BE2C (cell line): Measurements from ENCODE around the gene KLRC4. TPM values are rescaled to one million over a fixed set of nuclear protein-coding genes. Genes with fewer than 3 reads are reported as not detected.

Experiments
- DNase-seq: peaks from one replicate; pipeline ENCODE4 v3.0.0-alpha.2; 2020
- H3K27me3 ChIP-seq: fragments of 250-450 bp; sonication (Bioruptor Pico); 2 replicates; pipeline ENCODE4 v1.5.1; 2020; ENCODE audit warnings: mild to moderate bottlenecking
- H3K36me3 ChIP-seq: fragments of 250-450 bp; sonication (Bioruptor Pico); 2 replicates; pipeline ENCODE4 v1.5.1; 2020; ENCODE audit warnings: mild to moderate bottlenecking
- H3K4me1 ChIP-seq: fragments of 250-450 bp; sonication (Bioruptor Pico); 2 replicates; pipeline ENCODE4 v1.5.1; 2020
- H3K4me3 ChIP-seq: 2 replicates; pipeline ENCODE4 v1.5.1; 2011; ENCODE audit warnings: low read depth, low read length
- H3K9me3 ChIP-seq: fragments of 250-450 bp; sonication (Bioruptor Pico); 2 replicates; pipeline ENCODE4 v1.5.1; 2020
- CTCF ChIP-seq: IDR thresholded peaks from 2 replicates; pipeline ENCODE4 v1.5.1; 2012; ENCODE audit warnings: mild to moderate bottlenecking, low read depth, low read length
- polyA plus RNA-seq: library from polyadenylated mRNA; unstranded; fragments of >200 nt; gene quantifications from one replicate; pipeline ENCODE4 v1.2.1, GENCODE V29; 2012; ENCODE audit warnings: low read depth, missing spikeins; ENCODE audit not compliant: insufficient read length, insufficient read depth

The KLRC4 gene
- polyA plus RNA-seq, result not detected

- H3K27me3 ChIP-seq, result no peaks in the 10 kb centered on the region
- H3K9me3 ChIP-seq, result no peaks in the 10 kb centered on the region
- no peak within 1 kb of the TSS for H3K4me3 ChIP-seq
- no peak for TF ChIP-seq CTCF
- H3K4me1 ChIP-seq, result no peaks in the 10 kb centered on the region
- no peak for DNase-seq
- H3K36me3 ChIP-seq, result no peaks in the 10 kb centered on the region
These were observed at the start of gene KLRC4 for GRCh38 chr12:10409392-10409791. KLRC4 (minus strand) TSS chr12:10409757; CDS start chr12:10409575, 182 bp downstream.

GRCh38 chr12:10457760-10458159, 48.2 kb upstream of the KLRC4 start:
- no peak for DNase-seq
- no peaks in the 10 kb centered on the region for H3K36me3 ChIP-seq
- no peaks in the 10 kb centered on the region for H3K27me3 ChIP-seq
- no peak for TF ChIP-seq CTCF
- H3K9me3 ChIP-seq, result no peaks in the 10 kb centered on the region
- no peaks in the 10 kb centered on the region for H3K4me1 ChIP-seq
- H3K4me3 ChIP-seq, result no peak overlapping the region

- no peak for TF ChIP-seq CTCF
- no peaks in the 10 kb centered on the region for H3K36me3 ChIP-seq
- H3K4me3 ChIP-seq, result no peak overlapping the region
- H3K9me3 ChIP-seq, result no peaks in the 10 kb centered on the region
- DNase-seq, result no peak
- no peaks in the 10 kb centered on the region for H3K4me1 ChIP-seq
- H3K27me3 ChIP-seq, result no peaks in the 10 kb centered on the region
These were observed 47.3 kb upstream of the KLRC4 start for GRCh38 chr12:10456856-10457255.

GRCh38 chr12:10455766-10456165, 46.2 kb upstream of the KLRC4 start:
- Histone ChIP-seq H3K9me3 (no peaks in the 10 kb centered on the region), H3K4me3 (no peak overlapping the region), H3K27me3 (no peaks in the 10 kb centered on the region), H3K36me3 (no peaks in the 10 kb centered on the region), H3K4me1 (no peaks in the 10 kb centered on the region)
- no peak for DNase-seq
- no peak for TF ChIP-seq CTCF

GRCh38 chr12:10454531-10454930, 45.0 kb upstream of the KLRC4 start:
- Histone ChIP-seq H3K4me3 (no peak overlapping the region), H3K9me3 (no peaks in the 10 kb centered on the region), H3K36me3 (no peaks in the 10 kb centered on the region), H3K4me1 (no peaks in the 10 kb centered on the region), H3K27me3 (no peaks in the 10 kb centered on the region)
- TF ChIP-seq CTCF, result no peak
- no peak for DNase-seq

- Histone ChIP-seq H3K4me3 (no peak within 1 kb of the TSS), H3K4me1 (no peaks in the 10 kb centered on the region), H3K36me3 (no peaks in the 10 kb centered on the region), H3K27me3 (no peaks in the 10 kb centered on the region), H3K9me3 (no peaks in the 10 kb centered on the region)
- DNase-seq, result no peak
- TF ChIP-seq CTCF, result no peak
These were observed 43.6 kb upstream of the KLRC4 start, which contains the start of gene KLRC1 for GRCh38 chr12:10453156-10453555. KLRC1 (minus strand) TSS chr12:10453377; CDS start chr12:10451156, 2,221 bp downstream.
